ENCODE measurements around the gene TEX14.

Gene TEX14

GRCh38 chr17:58640202-58640601, 51.6 kb downstream of the TEX14 start:
- TF ChIP-seq ZFX (IDR thresholded peaks at IDR 0.05; ENCODE audit: borderline replicate concordance) (no peak), CTCF (IDR thresholded peaks at IDR 0.05) (no peak)
- no peak overlapping the region for H3K27ac ChIP-seq

- TF ChIP-seq CTCF (IDR thresholded peaks at IDR 0.05) (no peak), ZFX (IDR thresholded peaks at IDR 0.05; ENCODE audit: borderline replicate concordance) (no peak)
- H3K27ac ChIP-seq, result no peak overlapping the region
These were observed 52.2 kb downstream of the TEX14 start for GRCh38 chr17:58639681-58640080.

- no peak overlapping the region for H3K27ac ChIP-seq
- TF ChIP-seq CTCF (IDR thresholded peaks at IDR 0.05) (no peak), ZFX (IDR thresholded peaks at IDR 0.05; ENCODE audit: borderline replicate concordance) (no peak)
These were observed 54.8 kb downstream of the TEX14 start for GRCh38 chr17:58637011-58637570.

- TF ChIP-seq CTCF (IDR thresholded peaks at IDR 0.05), result no peak
- no peak for TF ChIP-seq ZFX (IDR thresholded peaks at IDR 0.05; ENCODE audit: borderline replicate concordance)
- H3K27ac ChIP-seq, result peak overlapping the region; percentile 87
These were observed 59.2 kb downstream of the TEX14 start for GRCh38 chr17:58632324-58633314.

GRCh38 chr17:58631523-58632323, 60.1 kb downstream of the TEX14 start:
- H3K27ac ChIP-seq, result peak overlapping the region; percentile 87
- TF ChIP-seq ZFX (IDR thresholded peaks at IDR 0.05; ENCODE audit: borderline replicate concordance), result no peak
- no peak for TF ChIP-seq CTCF (IDR thresholded peaks at IDR 0.05)

- no peak for TF ChIP-seq CTCF (IDR thresholded peaks at IDR 0.05)
- TF ChIP-seq ZFX (IDR thresholded peaks at IDR 0.05; ENCODE audit: borderline replicate concordance), result no peak
- H3K27ac ChIP-seq, result peak overlapping the region; percentile 87
These were observed 60.8 kb downstream of the TEX14 start for GRCh38 chr17:58630883-58631522.

All from 22Rv1 (cell line).